Ishikawa (cell line): ENCODE results near the gene MRPS17.

Experiments used
- CEBPB ChIP-seq: IDR thresholded peaks from 2 replicates; pipeline ENCODE4 v1.6.1; 2012
- CREB1 ChIP-seq: IDR thresholded peaks from 2 replicates; pipeline ENCODE4 v1.6.1; 2012; ENCODE audit warnings: low read depth
- EGR1 ChIP-seq: IDR thresholded peaks from 2 replicates; pipeline ENCODE4 v1.6.1; 2012
- EP300 ChIP-seq: IDR thresholded peaks from 2 replicates; pipeline ENCODE4 v1.6.1; 2012; ENCODE audit warnings: borderline replicate concordance
- FOXM1 ChIP-seq: IDR thresholded peaks from 2 replicates; pipeline ENCODE4 v1.6.1; 2012; ENCODE audit warnings: low read depth, borderline replicate concordance
- MAX ChIP-seq: IDR thresholded peaks from 2 replicates; pipeline ENCODE4 v1.6.1; 2012
- NFIC ChIP-seq: IDR thresholded peaks from 2 replicates; pipeline ENCODE4 v1.6.1; 2012
- RAD21 ChIP-seq: IDR thresholded peaks from 2 replicates; pipeline ENCODE4 v1.6.1; 2012; ENCODE audit warnings: low read depth
- REST ChIP-seq: IDR thresholded peaks from 2 replicates; pipeline ENCODE4 v1.6.1; 2012; ENCODE audit warnings: low read depth, mild to moderate bottlenecking
- TAF1 ChIP-seq: IDR thresholded peaks from 2 replicates; pipeline ENCODE4 v1.6.1; 2012; ENCODE audit warnings: low read depth, mild to moderate bottlenecking
- TCF12 ChIP-seq: IDR thresholded peaks from 2 replicates; pipeline ENCODE4 v1.6.1; 2012; ENCODE audit warnings: low read depth
- TEAD4 ChIP-seq: IDR thresholded peaks from 2 replicates; pipeline ENCODE4 v1.6.1; 2012
- USF1 ChIP-seq: IDR thresholded peaks from 2 replicates; pipeline ENCODE4 v1.6.1; 2012
- YY1 ChIP-seq: IDR thresholded peaks from 2 replicates; pipeline ENCODE4 v1.6.1; 2012; ENCODE audit warnings: low read depth
- ZBTB7A ChIP-seq: IDR thresholded peaks from 2 replicates; pipeline ENCODE4 v1.6.1; 2012; ENCODE audit warnings: low read depth

The MRPS17 gene

GRCh38 chr7:55969391-55969790, 17.7 kb downstream of the MRPS17 start:
- TF ChIP-seq USF1 (no peak), TAF1 (no peak), TCF12 (no peak), NFIC (no peak)

- no peak for TF ChIP-seq CREB1
- no peak for TF ChIP-seq CEBPB
- TF ChIP-seq EP300 = no peak
- TF ChIP-seq USF1 = no peak
- no peak for TF ChIP-seq EGR1
- no peak for TF ChIP-seq TEAD4
- no peak for TF ChIP-seq TCF12
- TF ChIP-seq ZBTB7A = no peak
- no peak for TF ChIP-seq MAX
- no peak for TF ChIP-seq NFIC
- no peak for TF ChIP-seq FOXM1
- no peak for TF ChIP-seq RAD21
- TF ChIP-seq REST = no peak
- TF ChIP-seq YY1 = no peak
- TF ChIP-seq TAF1 = no peak
Measured at GRCh38 chr7:55970561-55970960, 18.9 kb downstream of the MRPS17 start.

GRCh38 chr7:55970978-55971377, 19.3 kb downstream of the MRPS17 start:
- TF ChIP-seq CREB1 = no peak
- peak; percentile 65 for TF ChIP-seq USF1
- TF ChIP-seq TCF12 = no peak

- TF ChIP-seq YY1 = no peak
- TF ChIP-seq TEAD4 = no peak
- no peak for TF ChIP-seq RAD21
- TF ChIP-seq CEBPB = no peak
- TF ChIP-seq USF1 = no peak
- no peak for TF ChIP-seq CREB1
- no peak for TF ChIP-seq EP300
- TF ChIP-seq ZBTB7A = no peak
- no peak for TF ChIP-seq MAX
- TF ChIP-seq FOXM1 = no peak
- no peak for TF ChIP-seq REST
- TF ChIP-seq TAF1 = no peak
- no peak for TF ChIP-seq EGR1
- TF ChIP-seq NFIC = no peak
- no peak for TF ChIP-seq TCF12
Measured at GRCh38 chr7:55973747-55974250, 22.1 kb downstream of the MRPS17 start.

- TF ChIP-seq TCF12 (no peak), NFIC (no peak), REST (no peak), MAX (no peak), USF1 (no peak)
Measured at GRCh38 chr7:55975988-55976633, 24.4 kb downstream of the MRPS17 start.
